HG02840 (cell line): ENCODE data around the gene COL1A2.

ENCODE experiments used
- ATAC-seq: cut with Tn5 transposase; IDR thresholded peaks from one replicate; pipeline ENCODE4 v1.9.1; 2021; ENCODE audit warnings: mild to moderate bottlenecking, moderate library complexity, moderate number of reproducible peaks; ENCODE audit not compliant: unreplicated experiment, low FRiP score

COL1A2 gene

GRCh38 chr7:94394437-94395140, at the start of gene COL1A2:
COL1A2 (plus strand) TSS chr7:94394895; CDS start chr7:94395032, 137 bp downstream.
- no peak for ATAC-seq

GRCh38 chr7:94345907-94346306, 48.8 kb upstream of the COL1A2 start:
- ATAC-seq = no peak

GRCh38 chr7:94348142-94348541, 46.6 kb upstream of the COL1A2 start:
- ATAC-seq = no peak

GRCh38 chr7:94350734-94351133, 44.0 kb upstream of the COL1A2 start:
- ATAC-seq = no peak

DNA sequence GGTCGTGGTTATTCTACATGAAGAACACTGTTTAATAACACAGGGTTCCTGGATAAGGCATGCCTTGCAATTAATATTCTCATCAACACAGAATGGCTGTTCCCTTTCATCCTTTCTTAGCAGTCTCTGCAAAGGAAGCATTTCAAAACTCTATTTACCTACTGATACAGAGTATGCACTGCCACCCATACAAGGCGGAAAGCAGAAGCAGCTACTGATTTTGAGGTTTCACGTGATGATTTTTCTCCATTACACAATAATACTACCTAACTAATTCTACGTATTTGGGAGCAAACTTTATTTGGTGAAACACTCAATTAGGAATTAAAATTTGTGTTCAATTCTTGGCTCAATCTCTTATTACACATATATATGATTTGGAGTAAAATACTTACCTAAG, 43.0 kb upstream of the COL1A2 start:
- no peak for ATAC-seq

DNA sequence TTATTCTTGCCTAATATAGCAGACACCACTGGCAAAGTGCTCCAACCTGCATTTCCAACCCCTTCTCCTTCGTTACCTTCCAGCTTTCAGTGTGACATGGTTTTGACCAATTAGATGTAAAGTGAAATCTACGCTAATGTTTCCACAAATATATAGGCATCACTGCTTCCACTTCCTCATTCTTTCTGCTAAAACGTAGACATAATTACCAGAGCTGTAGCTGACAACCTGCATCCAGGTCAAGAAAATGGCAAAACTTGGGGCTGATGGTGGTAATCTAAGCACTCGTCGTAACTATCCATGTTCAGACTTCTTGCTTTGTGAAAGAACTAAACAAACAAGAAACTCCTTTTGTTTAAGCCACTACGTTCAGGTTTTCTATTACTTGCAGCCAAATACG, 41.8 kb upstream of the COL1A2 start:
- no peak for ATAC-seq

- ATAC-seq = no peak
Measured at GRCh38 chr7:94354953-94355352, 39.7 kb upstream of the COL1A2 start.

GRCh38 chr7:94355454-94355853, 39.2 kb upstream of the COL1A2 start:
- ATAC-seq = no peak

GRCh38 chr7:94357076-94357475, 37.6 kb upstream of the COL1A2 start:
- no peak for ATAC-seq

- ATAC-seq = no peak
Measured at GRCh38 chr7:94360926-94361325, 33.8 kb upstream of the COL1A2 start.

- ATAC-seq = no peak
Measured at GRCh38 chr7:94362276-94362675, 32.4 kb upstream of the COL1A2 start.

GRCh38 chr7:94364816-94365215, 29.9 kb upstream of the COL1A2 start:
- ATAC-seq = no peak

- ATAC-seq = no peak
Measured at GRCh38 chr7:94366163-94366562, 28.5 kb upstream of the COL1A2 start.

DNA sequence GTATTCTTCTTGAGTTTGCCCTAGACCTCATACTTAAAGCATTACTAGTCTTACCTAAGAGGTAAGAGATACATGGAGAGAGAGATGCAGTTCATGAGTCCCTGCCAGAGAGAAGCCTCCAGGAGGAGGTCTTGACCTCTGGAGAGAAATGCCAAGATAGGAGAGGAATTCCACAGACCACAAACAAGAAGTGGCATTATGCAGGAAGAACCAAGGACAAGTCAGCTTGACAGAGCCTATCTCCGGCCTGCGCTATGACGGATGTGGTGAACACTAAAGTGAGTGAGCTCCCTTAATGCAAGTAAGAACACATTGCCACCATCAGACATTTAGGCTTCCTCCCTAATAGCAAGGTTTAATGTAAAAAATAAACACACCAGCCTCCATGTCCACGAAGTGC, 27.9 kb upstream of the COL1A2 start:
- ATAC-seq = no peak

DNA sequence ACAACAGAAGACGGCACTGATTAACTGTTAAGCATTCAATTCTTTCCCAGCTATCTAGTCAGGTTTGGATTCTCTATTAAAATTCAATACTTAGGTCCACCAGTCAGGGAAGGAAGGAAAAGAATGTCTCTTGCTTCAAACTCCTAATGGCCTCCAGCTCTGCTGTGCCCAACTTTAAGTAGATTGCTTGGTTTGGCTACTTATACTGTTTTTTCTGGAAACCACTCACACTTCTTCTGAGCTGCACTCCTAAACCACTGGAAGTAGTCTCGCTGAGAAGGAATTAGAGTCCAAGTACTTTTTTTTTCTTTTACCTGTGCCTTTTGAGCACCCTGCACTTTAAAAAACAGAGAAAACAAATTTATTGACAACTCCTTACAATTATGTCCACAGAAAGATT, 26.7 kb upstream of the COL1A2 start:
- ATAC-seq = no peak

DNA sequence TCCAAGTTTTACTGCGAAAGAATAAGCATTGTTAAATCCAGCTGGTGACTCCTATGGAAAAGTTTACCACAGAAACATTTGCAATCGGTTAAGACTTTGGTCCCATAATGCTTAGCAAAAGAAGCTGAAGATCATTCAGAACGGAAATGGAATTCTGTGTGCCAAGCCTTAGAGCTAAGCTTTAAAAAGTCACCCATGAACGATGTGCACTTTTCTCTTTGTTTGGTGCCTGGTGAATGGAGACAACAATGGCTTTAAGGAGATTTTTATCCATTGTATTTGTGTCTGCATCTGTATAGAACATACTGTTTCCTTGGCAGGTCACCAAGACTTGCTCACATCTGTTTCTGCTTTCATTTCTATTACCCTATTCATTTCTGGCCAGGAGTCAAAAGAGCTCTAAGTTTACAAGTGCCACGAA, 26.3 kb upstream of the COL1A2 start:
- no peak for ATAC-seq

- ATAC-seq = no peak
Measured at GRCh38 chr7:94374231-94374630, 20.5 kb upstream of the COL1A2 start.

DNA sequence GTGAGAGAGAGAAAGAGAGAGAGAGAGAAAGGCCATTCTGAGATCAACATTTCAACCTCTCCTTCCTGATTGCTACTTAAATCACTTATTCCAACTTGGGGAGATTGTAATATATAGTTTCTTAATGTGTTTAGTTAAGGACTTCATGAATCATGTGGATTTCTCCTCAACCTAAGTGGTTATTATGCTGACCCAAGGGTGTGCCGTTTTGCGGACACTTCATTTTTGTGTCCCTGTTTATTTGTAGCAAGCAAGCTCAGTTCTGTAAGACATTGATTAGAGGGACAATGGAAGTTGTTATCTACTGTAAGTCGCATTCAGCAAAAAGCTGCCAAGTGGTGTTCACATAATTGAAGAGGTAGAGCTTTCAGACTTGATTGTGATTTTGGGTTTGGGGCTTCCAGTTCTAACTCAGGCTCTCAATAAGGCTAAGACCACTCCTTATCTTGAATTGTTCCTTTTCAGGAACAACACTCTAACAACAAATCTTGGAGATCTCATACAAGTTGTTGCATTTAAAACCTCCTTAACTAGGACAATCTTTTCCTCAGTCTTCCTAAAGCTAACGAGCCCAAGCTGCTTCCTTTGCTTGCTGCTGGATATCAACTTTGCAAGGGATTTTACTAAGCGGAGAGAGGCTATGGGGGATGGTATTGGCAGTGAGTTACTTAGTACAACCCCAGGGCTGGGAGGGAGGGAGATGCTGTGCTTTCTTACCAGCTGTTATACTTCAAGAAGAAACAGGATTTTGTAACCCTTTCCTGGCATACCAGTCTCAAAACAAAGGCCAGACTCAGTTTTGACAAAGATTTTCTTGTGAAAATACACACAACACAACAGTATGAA, 19.8 kb upstream of the COL1A2 start:
- ATAC-seq = no peak

DNA sequence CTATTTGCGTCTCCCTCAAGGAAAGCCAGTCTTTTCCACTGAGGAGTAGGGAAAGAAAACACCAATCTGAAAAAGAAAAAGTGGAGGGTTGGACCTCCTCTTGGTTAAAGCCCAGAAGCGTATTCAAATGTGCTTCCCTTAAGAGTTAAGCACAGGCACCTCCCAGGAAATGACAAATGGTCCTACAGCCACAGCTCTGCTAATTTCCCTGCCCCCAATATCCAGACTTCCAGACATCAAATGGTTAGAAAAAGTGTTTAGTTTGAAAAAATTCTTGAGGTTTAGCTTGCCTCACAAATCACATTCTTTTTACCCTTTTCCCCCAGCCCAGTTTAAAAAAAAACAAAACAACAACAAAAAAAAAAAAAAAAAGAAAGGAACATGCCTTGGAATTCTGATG, 19.0 kb upstream of the COL1A2 start:
- no peak for ATAC-seq

DNA sequence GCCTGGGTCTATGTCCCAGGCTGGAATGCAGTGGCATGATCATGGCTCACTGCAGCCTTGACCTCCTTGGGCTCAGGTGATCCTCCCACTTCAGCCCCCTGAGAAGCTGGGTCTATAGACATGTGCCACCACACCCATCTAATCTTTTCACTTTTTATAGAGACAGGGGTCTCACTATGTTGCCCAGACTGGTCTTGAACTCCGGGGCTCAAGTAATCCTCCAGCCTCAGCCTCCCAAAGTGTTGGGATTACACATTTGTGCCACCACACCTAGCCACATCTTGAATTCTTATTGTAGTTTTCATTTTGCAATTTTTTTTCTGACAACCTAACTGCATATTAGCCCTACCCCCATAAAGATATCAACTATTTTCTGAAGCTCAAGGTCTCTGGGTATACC, 18.4 kb upstream of the COL1A2 start:
- no peak for ATAC-seq

DNA sequence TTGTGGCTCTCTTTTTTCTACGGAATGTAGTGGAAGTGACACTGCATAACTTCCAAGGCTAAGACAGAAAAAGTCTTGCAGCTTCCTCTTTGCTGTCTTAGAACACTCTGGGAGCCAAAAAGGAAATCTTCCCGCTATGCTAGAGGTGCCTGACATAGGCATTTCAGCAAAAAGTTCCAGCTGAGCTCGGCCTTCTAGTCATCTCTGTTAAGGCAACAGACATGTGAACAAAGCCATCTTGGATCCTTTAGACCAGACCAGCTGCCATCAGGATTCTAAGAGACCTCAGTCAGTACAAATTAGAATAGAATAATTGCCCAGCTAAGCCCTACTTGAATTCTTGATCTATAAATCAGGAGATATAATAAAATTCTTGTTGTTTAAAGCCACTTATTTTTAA, 16.3 kb upstream of the COL1A2 start:
- ATAC-seq = no peak

DNA sequence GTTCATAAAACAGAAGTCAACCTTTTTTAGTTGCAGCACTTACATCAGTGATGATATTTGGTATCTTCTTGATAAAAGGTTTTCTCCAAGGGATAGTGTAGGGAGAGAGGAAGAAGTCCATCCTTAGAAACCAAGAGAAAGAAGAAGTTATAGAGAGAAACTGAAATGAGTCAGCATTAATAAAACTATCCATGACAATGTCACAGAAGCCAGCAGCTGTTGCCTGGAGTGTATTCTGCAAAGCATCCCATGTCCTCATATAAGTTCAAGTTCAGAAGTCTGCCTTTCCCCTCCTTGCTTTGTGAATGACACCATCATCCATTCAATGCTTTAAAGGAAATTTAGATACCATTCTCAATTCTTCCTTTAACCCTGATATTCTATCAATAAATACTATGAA, 14.4 kb upstream of the COL1A2 start:
- ATAC-seq = no peak
